HG03521 (cell line): Measurements from ENCODE around the gene CUL9.

Experiments
- ATAC-seq: cut with Tn5 transposase; IDR thresholded peaks from one replicate; pipeline ENCODE4 v1.9.1; 2021; ENCODE audit warnings: mild to moderate bottlenecking, moderate library complexity; ENCODE audit not compliant: unreplicated experiment

CUL9 gene

DNA sequence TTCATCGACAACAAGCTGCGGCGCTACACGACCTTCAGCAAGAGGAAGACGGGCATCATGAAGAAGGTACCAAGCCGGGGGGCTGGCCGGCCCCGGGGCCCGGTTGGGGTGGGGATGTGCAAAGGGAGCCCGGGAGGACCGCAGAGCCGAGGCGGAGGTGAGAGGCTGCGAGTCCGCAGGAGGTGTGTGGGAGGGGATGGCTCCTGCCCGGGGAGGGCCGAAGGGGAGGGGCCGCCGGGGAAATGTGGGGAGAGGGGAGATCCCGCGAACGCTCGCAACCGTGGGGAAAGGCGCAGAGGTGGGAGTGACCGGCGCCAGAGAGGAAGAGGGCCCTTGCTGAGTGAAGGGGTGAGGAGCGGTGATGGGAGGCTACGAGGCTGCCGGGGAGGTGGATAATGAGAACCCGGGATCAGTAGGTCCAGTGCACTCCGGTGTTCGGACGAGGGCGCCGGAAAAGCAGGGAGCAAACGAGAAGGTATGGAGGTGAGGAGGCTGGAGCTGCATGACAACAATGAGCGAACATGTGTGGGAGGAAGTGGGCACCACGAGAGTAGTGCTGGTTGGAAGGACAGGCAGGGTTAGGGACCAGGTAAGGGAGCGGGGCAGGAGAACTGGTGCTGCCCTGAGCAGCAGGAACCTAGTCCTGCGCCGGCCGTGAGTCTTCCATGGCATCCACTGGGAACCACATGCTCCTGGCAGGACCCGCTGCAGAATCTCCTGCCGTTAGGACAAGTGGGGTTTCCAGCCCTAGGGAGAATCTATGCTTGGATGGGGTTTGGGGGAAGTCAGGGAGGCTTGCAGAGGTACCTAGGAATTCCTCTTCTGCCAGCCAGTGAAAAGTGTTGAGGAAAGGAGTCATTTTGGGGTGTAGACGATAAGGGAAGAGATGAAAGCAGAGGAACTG, 9.6 kb upstream of the CUL9 start:
- no peak for ATAC-seq

DNA sequence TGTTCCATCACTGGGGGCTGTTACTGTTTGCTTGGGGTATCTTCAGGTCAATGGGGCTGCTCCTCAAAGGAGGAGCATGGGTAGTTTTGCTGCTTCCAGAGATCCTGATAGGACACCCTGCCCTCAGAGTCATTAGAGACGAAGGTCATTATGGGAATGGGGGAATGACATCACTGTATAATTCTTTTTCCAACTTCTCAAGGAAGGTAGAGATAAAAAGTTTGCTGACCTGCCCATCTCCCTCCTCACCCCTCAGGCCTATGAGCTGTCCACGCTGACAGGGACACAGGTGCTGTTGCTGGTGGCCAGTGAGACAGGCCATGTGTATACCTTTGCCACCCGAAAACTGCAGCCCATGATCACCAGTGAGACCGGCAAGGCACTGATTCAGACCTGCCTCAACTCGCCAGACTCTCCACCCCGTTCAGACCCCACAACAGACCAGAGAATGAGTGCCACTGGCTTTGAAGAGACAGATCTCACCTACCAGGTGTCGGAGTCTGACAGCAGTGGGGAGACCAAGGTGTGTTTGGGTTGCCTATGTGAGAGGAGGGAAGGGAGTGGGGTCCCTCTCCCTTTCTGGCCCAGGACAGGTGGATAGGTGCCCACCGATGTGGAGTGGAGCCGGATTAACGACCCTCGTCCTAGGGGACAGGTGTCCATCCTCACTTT, 8.3 kb upstream of the CUL9 start:
- ATAC-seq: no peak

DNA sequence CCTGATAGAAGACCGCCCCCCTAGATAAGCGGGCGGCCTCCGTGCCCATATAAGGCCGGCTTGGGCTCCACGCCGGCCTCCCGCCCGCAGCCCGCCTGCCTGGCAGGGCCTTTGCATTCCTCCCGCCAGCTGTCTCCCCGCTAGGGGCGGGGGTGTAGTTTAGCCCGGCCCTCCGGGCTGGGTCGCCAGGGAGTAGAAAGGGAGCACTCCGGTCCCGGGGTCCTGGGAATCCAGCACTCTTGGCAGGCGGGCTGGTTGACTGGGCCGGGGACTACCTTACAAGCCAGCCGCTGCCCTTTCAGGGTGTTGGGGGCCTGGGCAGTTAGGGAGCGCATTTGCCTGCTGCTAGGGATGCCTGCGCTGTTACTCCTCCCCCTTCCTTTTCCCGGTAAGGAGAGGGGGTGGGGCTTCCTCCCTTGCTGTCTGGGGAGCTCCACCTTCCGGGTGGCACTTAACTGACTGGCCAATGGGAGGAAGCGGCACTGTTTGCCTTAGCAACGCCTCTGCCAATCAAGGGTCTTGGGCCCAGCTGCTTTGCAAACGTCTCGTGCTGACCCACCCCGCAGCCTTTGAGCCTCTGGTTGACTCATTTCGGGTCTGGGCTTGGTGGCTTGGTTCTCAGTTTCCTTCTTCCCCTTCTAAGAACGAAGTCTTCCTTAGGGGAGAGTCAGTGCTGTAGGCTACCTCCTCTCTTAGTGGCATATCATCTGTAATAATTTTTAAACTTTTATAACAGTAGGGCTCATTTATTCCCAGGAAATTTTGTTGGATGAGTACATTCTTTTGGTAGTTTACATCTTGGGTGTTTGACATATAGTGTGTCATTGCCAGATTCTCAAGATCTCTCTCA, 7.5 kb upstream of the CUL9 start:
- ATAC-seq: peak; percentile 61

DNA sequence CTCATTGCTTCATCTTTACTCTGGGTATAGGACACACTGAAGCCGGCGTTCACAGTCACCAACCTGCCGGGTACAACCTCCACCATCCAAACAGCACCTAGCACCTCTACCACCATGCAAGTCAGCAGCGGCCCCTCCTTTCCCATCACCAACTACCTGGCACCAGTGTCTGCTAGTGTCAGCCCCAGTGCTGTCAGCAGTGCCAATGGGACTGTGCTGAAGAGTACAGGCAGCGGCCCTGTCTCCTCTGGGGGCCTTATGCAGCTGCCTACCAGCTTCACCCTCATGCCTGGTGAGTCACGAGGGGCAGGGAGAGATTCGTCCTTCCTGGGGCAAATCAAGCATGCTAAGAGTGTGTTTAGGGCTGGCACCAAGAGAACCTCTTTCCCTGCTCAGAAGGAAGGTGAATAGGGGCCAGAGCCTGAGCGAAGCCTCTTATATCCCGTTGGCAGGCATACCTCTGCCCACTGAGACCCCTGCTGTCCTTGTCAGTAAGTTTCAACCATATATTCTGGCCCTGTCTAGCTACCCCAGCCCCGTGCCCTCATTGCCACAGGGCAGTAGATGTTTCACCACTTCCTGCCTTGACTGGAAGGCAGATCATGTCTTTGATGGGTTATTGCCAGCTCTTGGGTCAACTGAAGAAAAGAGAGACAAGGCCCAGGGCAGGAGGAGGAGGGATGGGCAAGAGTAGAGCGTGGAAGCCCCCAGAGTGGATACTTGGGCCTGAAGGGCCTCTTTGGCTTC, 6.1 kb upstream of the CUL9 start:
- ATAC-seq: no peak

DNA sequence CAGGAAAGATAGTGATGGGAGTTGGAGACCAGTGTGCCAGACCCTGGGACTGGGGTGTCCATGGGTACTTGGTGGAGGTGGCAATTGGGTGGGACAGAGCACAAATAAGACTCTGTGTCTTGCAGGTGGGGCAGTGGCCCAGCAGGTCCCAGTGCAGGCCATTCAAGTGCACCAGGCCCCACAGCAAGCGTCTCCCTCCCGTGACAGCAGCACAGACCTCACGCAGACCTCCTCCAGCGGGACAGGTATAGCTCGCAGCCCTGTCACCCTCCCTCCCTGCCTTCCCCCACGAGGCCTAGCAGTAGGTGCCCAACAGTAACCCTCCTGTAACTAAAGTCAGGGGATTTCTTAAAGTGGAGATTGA, 5.6 kb upstream of the CUL9 start:
- no peak for ATAC-seq

DNA sequence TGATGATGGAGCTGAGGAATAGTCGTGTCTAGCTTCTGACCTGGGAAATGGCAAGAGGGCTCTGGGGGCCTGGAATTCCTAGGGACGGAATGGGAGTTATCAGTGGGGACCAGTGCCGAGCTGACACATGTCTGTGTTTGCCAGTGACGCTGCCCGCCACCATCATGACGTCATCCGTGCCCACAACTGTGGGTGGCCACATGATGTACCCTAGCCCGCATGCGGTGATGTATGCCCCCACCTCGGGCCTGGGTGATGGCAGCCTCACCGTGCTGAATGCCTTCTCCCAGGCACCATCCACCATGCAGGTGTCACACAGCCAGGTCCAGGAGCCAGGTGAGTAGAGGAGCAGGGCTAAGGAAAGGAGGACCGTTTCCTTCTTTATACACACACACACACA, 3.8 kb upstream of the CUL9 start:
- no peak for ATAC-seq

DNA sequence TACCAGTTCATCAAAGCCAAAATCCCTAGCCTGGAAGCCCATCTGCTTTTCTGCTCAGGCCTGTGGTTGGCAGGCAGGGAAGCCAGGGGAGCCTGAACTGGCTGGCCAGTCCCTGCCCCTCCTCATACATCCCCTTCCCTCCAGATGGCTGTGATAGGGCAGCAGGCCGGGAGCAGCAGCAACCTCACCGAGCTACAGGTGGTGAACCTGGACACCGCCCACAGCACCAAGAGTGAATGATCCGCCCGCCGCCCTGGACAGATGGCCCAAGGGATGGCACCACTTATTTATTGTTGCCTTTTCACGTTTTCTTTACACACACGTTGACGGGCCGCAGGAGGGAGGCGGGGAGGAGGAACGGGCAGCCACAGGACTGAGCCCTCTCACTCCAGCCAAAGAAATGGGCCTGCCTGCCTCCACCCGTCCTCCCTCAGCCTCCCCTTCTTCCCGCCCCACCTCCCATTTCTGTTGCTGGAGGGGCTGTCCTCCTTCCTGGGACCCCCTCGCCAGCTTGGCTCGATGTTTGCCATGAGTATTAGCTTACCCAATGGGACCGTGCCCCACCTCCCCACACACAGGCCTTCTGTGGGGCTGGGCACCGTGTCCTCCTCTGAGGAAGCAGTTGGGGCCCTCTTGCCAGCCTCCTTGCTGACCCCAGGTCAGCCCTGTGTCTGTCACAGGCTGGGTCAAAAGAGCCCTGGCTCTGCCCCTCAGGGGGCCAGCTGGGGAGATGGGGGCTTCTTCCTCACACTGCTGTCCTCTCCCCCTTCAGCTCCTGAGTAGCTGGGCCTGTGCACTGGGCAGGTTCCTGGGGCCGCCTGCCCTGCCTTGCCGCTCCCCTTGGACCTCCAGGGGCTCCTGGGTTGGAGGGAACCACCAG, 2.8 kb upstream of the CUL9 start:
- no peak for ATAC-seq

DNA sequence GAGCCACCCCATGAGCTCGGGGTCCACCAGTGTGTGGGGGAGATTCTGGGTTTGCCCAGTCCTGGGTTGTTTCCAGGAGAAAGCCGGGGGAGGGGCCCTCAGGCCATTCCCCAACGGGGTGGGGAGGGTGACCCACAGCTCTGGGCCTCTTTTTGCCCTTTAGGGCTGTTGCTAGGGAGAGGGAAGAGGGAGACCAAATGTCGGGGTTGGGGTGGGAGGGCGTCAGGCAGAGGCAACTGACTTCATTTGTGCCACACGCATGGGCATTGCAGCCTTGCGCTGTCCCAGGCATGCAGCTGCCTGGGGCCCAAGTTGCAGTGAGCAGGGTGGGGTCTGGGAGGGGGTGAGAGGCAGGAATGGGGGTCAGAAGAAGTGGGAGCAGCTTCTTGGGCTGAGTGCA, 1.9 kb upstream of the CUL9 start:
- ATAC-seq: no peak

DNA sequence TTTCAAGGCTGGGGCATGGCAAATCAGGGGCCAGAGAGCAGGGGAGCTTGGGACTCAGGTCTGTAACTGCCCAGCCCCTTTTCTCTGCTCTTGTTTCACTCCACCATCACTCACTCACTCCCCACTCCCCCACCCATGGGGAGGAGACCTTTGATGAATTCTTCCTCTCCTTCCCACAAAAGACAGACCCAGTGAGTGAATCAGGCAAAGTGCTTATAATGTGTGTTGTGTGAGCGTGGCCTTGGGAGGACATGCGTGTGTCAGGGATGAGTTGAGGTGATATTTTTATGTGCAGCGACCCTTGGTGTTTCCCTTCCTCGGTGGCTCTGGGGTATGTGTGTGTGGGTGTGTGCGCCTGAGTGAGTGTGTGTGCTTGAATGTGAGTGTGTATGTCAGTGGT, 1.0 kb upstream of the CUL9 start:
- no peak for ATAC-seq

DNA sequence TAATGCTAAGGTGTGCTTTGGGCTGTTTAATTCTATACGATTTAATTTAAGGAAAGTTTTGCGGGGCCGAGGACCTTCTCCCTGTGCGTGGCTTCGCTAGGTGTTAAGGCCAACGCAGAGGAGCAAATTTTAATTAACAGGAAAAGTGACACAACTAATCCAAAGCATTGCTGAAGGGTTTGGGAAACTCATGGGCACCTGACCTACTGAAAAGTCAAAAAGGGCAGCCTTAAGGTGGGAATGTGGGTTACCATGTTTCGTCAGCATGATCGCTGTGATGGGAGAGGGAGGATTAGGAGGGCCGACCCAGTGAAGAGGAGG, 415 bp upstream of the CUL9 start:
- ATAC-seq: no peak

DNA sequence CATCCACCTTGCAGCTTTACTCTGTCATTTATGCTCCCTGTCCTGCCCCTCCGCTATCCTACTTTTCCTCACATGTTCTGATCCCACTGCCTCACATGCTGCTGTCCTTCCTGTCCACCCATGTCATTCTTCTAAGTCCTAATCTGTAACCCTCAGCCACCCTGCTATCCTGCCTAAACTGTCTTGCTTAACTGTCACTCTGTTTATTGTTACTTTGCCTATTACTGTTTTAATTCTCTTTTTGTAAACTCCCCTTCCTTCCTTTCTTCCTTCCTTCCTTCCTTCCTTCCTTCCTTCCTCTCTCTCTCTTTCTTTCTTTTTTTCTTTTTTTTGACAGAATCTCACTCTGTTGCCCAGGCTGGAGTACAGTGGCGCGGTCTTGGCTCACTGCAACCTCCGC, 1.4 kb downstream of the CUL9 start:
- no peak for ATAC-seq

DNA sequence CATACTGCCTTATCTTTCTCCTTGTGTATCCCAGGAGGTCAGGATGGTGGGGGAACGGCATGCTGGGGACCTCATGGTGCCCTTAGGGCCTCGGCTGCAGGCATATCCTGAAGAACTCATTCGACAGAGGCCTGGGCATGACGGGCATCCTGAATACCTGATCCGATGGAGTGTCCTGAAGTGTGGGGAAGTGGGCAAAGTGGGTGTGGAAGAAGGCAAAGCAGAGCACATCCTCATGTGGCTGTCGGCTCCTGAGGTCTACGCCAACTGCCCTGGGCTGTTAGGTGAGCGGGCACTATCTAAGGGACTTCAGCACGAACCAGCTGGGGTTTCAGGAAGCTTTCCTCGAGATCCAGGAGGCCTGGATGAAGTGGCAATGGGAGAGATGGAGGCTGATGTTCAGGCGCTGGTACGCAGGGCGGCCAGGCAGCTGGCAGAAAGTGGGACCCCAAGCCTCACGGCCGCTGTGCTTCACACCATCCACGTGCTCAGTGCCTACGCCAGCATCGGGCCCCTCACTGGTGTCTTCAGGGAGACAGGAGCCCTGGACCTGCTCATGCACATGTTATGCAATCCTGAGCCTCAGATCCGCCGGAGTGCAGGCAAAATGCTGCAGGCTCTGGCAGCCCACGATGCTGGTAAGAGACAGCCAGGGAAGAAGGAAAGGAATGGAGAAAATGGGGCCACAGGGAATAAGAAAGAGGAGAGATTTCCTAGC, 2.4 kb downstream of the CUL9 start:
- ATAC-seq: no peak

DNA sequence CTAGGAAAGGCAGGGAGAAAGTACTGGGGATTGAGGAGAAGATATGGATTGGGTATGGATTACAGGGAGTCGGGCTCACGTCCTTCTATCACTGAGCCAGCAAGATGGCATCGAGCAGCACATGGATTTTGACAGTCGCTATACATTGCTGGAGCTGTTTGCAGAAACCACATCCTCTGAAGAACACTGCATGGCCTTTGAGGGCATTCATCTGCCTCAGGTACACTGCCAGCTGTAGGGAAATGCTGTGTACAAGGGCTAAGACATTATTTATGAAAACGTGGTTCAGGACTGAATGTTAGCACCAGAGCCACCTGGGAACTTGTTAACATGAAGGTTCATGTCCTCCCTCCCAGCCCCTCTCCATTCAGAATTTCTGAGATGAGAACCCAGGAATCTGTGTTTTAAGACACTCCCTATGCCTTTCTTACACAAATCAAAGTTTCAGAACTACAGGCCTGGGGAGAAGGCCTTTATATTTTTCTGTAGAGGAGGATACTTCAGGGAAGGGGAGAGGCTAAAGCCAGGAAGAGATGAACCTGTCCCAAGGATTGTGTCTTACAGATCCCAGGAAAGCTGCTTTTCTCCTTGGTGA, 3.5 kb downstream of the CUL9 start:
- no peak for ATAC-seq

DNA sequence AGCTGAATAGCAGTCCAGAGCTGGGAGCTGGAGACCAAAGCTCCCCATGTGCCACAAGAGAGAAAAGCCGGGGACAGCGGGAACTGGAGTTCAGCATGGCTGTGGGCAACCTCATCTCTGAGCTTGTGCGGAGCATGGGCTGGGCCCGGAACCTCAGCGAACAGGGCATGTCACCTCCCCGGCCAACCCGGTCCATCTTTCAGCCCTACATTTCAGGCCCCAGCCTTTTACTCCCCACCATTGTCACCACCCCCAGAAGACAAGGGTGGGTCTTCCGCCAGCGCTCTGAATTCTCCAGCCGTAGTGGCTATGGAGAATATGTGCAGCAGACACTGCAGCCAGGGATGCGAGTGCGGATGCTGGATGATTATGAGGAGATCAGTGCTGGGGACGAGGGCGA, 4.0 kb downstream of the CUL9 start:
- no peak for ATAC-seq

DNA sequence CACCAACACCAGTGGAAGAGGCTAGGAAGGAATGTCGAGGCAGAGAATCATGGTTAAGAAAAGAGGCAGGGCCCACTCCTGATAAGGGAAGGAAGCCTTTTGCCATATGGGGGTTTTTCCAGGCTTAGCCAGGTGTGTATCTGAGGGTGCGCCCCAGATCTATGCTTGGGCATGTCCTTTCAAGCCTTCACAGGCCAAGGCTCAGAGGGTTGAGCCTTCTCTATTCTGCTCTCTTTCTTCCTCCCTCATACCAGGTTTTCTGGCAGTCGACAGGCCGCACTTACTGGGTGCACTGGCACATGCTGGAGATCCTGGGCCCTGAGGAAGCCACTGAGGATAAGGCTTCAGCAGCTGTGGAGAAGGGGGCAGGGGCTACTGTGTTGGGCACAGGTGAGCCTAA, 4.7 kb downstream of the CUL9 start:
- ATAC-seq: no peak

DNA sequence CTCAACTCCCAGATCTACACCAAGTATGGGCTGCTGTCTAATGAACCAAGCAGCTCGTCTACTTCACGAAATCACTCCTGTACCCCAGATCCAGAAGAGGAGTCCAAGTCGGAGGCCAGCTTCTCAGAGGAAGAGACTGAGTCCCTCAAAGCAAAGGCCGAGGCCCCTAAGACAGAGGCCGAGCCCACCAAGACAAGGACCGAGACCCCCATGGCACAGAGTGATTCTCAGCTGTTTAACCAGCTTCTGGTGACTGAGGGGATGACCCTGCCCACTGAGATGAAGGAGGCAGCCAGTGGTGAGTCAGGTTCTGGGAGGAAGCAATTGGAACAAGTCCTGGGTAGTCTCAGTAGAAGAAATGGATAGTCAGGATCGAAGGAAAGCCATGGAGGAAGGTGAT, 5.8 kb downstream of the CUL9 start:
- ATAC-seq: no peak

DNA sequence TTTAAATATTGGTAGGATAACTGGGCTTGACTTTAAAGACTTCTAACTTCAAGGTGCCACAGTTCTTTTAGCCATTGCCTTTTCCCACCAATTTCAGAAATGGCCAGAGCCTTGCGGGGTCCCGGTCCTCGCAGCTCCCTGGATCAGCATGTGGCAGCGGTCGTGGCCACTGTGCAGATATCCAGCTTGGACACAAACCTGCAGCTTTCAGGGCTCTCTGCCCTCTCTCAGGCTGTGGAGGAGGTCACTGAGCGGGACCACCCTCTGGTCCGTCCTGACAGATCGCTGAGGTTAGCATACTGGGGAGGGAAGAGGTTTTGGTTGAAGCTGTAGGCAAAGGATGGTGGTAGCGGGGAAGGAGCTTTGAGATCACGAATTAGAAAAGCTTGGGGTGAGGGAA, 6.4 kb downstream of the CUL9 start:
- no peak for ATAC-seq

DNA sequence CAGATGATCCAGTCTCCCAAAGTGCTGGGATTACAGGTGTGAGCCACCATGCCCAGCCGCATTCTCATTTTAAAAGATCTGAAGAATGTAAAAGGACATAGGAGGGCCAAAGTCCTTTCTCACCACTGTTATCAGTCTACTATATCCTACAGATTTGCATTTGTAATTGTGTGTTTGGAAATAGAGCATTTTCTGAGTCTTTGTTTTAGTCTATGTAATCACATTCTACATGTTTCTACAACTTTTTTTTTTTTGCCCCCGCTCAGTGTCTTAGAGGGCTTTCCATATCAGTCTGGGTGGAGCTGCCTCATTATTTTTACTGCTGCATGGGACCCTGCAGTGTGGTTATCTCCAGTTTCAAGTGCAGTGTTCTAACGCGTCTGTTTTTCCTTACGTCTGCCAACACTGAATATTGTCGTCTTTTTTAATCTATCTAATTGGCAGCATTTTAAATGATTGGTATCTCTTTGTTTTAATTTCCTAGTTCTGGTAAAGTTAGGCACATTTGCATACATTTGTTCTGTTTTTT, 7.8 kb downstream of the CUL9 start:
- ATAC-seq: no peak

DNA sequence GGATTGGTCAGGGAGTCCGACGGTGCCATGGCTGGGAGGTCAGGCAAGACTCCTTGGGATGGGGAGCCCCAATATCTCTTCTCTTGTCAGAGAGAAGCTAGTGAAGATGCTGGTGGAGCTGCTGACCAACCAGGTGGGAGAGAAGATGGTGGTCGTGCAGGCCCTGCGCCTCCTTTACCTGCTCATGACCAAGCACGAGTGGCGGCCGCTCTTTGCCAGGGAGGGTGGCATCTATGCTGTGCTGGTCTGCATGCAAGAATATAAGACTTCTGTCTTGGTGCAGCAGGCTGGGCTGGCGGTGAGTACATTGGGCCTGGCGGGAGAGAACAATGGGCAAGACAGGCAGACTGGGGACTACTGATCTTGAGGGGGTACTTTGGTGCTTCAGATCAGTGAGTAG, 10.9 kb downstream of the CUL9 start:
- ATAC-seq: no peak
